GM19025 (cell line): ENCODE results near the gene IL17RD.

Experiments used
- ATAC-seq: cut with Tn5 transposase; IDR thresholded peaks from one replicate; pipeline ENCODE4 v1.9.1; 2021; ENCODE audit warnings: mild to moderate bottlenecking, low read depth, moderate library complexity; ENCODE audit not compliant: unreplicated experiment

The IL17RD gene

DNA sequence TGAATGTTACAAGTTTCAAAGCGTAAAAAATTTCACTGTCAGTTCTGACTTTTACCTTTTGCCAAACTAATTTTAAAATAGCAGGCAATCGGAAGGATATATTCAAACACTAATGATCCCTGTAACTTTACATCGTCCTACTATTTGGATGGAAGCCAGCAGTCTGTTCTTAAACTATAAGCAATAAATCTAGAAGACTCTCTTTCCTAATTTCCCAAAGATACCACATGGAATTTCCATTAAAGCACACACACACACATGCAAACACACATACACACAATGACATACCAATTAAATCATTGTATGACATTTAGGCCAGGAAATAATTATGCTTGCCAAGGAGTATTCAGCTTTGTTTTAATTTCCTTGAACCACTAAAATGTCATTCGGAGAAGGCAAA lies 32.0 kb downstream of the IL17RD start:
- ATAC-seq = no peak

DNA sequence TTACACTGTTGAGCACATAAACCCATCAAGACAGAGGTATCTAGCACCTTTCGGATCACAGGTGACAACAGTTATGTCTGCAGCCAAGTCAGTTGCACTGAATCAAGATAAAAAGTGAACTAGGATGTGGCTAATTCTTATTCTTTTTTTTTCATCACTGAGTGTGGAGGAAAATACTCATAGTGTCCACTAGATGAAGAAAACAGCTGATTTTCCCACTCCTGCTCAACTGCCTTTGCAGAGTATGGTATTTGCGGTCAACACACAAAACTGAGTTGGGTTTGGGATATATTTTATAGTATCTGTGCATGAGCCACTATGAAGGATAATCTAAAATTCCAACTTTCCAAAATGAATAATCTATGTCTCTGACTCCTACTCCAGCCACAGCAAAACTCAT lies 32.5 kb downstream of the IL17RD start:
- ATAC-seq = no peak

DNA sequence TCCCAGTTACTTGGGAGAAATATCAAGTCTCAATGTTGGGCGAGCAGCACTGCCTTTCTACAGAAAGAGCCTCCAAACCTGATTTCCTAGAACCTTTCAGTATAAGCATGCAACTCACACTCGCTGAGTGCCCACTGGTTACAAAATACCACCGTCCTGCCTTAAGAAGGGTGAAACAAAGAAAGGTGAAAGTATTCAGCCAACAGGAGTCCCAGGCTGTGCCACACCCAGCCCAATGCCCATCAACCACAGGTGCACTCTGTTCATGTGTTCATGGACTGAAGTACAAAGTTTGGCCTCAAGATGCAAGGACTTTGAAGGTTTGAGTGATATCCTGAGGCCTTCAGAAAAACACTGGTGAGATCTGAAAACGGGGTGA lies 34.0 kb downstream of the IL17RD start:
- no peak for ATAC-seq

DNA sequence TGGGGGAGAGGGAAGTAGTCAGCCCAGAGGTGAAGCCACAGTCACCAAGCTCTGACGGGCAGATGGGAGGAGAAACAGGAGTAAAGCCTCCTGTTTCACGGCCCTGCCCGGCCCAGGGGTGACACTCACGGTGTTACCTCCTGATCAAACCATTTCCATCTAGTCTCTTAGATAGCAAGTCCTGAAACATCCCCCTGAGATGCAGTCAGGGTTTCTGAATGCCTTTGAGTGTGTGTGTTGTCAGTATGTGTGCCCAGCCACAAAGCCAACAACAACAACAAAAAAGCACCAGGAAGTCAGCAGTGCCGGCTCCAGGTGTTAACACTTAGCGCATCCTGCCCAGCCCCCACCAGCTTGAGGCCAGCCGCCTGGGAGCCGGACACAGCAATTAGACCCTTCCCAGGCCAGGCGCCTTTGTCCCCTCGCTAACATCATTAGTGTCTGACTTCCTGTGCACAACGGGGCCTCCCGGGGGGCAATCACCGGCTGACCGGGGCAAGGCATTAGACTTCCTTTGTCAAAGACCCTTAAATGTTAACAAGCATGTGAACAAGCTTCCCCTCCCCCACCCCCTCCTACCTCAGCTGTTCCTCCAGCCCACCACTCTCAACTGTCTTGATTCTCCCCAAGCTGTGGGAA lies 34.5 kb downstream of the IL17RD start:
- ATAC-seq = no peak

DNA sequence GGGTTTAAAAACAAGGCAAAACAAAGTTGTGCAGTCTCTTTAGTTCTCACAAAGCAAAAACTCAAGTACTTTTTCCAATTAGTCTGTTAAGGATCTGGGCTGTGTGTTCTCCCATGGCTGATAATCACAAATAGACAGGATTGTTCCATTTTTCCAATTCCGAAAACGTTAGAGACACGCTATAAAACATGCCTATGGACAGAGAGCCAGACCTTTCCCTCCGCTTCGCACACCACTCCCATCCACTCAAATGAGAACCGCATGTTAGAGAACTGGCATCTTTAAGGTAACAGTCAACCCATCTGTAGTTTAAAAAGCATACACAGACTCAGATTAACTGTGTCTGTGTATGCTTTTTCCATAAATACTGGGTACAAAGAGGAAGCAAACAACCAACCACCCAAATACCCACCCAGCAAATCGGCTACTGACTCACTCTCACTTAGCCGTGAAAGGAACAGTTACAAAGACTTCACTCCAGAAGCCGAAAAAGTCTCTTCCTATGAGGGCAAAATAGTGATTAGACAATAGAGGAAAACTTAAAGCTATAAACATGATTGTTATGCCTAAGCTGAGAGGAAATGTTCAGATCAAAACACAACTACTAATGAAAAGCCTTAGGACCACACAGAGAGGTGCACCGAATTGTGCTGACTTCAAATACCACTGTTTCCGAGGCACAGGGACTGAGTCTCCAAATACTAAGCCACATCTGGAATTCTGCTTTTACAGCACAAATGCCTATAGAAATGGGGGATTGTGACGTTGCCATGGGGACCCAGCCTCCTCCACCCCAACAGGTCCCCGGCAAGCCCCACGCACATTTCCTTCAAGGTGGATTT lies 36.1 kb downstream of the IL17RD start:
- no peak for ATAC-seq

DNA sequence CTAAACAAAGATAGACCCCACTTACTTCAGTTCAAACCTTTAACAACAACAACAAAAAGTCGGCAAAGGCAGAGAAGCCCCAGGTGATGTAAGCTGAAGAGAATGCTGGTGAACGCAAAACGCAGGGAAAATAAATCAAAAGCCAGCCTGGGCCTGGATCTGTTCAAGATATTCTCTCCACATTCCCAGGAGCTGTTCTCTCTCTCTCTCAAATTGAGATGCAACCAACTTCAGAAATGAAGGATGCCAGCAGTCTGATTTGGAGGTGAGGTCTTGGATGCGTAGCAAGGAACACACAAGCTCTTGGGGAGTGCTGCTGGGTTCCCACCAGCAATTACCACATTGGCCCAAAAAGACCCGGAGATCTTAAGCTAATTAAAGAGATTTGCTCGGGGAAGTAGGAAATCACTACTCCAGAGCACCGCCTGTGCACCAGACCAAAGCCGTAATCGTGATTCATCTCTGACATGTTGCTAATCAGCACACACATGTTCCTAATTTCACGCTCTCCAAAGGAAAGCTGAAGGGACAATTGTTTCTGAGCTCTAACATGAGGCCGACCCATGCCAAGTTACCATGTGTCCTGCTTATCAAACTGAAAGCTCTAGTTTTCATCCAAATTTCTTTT lies 37.1 kb downstream of the IL17RD start:
- no peak for ATAC-seq

DNA sequence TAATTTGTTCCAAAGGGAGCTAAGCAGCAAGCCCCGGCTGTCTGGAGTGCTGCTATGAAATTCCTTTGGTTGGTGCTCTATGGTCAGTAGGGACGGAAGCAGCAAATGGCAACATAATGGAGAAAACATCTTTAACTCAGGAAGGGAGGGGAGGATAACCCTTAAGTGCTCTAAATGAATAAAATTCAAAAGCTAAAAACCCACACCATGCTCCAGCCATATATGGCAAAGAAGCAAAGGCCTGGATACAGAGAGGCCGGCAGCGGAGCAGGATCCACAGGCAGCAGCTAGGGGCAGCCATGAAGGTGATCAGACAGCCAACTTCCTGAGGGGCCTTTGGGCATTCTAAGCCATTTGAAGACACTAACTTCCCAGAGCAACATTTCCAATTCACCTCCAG lies 38.9 kb downstream of the IL17RD start:
- no peak for ATAC-seq

DNA sequence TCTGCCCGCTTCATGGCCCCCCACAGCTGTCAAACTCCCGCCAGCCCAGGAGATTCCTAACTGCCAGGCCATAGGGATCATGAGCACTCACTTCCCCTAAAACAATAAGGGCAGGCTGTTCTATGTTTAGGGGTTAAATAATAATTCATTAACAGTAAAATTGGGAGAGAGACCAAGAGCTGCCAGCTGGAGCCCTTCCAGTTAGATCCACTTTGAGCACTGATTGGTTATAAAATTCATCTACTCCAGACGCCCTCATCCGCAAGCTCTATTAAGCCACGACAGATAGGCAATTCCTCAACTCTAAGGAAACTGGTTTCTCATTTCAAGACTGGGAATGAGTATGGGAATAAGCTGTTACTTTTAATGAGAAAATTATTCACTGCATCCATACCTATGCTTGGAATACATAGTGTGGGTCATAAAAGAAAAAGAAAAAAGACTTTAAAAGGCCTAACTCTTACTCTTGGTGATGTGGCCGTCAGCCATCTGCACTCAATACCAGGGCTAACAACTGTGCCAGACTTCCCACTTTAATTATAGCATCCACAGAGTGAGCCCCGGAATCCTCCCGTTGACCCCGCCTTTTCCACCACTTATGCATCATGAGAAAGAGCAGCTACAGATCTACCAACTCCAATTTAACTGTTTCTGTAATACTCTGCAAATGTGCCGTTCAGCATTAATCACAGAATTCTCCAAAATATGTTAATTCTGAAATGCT lies 44.5 kb downstream of the IL17RD start:
- ATAC-seq = no peak

DNA sequence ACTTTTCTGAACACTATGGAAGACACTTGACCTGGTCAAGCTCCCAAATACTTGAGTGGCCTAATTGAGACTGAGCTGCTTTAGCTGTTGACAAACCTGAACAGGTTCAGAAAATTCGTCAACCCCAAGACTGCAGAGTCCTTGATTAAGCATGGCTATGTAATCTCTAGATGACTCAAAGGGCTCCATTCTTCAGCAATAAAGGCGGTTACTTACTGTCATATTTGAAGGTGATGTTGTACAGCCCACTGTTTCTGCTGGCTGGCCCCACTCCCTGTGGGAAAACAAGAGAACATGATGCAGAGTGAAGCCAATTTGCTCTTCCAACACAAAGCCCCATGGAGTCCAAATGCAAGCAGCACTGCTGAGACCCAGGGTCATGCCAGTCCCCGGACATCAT lies 45.1 kb downstream of the IL17RD start:
- ATAC-seq = no peak

DNA sequence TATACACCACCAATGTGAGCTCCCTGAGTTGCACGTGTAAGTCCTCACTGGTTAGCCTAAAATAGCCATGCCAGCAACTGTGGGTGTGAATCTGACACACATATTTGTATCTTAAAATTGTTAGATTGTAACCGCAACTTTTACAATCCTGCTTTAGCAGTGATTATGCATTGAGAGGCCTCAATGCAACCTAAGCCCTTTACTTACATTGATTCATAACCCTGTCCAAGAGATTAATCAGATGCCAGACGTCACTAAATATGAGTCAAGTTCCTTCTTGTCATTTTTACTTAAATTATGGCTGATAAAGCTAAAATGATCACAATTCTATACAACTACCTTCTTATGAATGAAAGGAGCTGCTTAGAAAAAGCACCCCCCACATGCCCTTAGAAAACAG lies 46.9 kb downstream of the IL17RD start:
- ATAC-seq = no peak

DNA sequence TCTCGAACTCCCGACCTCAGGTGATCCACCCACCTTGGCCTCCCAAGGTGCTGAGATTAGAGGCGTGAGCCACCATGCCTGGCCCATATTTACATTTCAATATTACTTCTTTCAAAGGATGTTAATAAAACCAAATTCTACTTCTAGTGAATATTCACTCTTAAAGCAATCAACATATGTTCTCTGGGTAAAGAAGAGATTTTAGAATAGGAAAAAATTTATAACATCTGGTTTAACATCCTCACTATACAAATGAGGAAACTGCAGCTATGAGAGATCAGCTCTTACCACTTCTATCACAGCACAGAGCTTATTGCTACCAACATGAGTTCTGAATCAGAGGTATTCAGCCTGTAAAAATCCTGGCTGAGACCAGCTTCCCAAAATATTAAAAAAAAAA lies 48.7 kb downstream of the IL17RD start:
- no peak for ATAC-seq

DNA sequence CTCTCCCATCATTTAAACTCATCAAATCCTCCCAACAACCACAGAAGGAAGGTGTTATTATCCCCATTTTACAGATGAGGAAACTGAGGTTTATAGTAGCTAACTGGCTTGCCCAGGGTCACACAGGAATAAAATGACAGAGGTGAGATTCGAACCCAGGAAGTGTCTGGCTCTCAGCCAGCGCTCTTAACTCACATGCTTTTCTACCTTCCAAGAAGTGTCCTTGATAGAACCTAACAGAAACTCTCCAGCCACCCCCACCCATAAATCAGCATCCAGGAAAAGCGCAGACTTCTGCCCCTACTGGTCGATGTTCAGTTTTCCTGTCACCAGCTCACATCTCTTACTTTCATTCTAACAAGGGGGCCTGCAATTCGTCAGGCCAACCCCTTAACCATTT lies 52.9 kb downstream of the IL17RD start:
- ATAC-seq = no peak

DNA sequence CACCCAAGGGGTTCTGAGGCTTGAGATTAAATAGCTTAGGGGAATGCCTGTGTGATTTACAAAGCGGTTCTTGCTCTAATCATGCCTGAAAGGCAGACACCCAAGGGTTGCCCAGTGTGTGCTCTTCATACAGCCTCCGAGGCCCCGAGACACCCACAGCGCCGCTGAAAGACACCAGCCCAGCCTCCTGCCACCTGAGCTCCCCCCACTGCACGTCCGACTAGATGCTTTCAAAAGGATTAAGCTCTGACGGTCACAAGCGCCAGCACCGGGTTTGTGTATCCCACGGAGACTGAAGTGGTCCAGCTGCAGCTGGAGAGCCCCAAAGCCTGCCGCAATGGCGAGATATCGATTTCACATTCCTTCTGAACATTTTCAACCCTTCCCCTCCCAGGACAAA lies 54.4 kb downstream of the IL17RD start:
- ATAC-seq = no peak

DNA sequence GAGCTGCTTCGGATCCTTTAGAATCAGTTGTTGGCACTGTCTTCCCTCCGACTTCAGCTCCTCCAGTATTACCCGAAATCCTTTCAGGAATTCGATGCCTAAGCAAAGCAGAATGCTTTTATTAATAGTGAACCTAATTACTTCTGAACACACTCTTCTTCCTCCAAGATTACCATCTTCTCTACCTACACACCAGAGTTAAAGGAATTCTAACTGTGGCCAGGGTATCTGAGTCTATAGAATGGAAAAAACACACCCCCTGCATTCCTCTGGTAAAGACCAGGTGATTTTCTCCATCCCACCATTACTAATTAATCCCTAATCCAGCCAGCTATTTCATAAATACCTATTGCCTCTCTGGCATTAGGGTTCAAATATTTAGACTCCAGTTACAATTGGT lies 54.9 kb downstream of the IL17RD start:
- ATAC-seq = no peak

DNA sequence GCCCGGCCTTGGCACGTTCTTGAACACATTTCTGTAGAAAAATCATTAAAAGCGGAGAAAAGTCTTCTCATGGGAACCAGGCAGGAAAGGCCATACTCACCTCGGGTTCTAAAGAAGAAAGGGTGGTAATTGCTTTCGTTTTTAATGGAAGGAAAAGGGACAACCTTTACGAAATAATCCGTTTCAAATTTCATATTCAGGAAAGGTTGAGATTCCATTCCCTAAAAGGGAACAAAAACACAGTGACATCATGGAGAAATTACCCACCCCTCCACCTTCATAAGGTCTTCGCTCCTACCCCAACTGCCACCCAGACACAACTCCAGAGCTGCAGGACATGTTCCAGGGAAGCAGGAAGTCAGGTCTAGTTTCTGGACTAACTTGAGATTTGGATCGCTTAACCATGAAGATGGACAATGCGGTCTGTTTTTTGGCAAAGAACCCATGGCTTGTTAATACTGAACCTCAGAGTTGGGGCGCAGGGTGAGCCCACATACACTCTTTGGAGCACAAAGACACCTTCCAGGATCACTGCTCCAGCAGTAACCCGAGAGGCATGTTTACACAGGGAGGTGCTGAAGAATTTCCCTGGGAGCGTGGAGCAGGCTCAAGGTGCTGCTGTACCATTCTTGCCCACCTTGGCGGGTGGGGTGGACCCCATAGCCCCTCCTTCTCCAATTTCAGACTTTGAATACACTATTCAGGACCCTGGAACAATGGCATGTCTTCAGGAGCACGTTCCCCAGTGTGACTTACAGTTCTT lies 55.5 kb downstream of the IL17RD start:
- no peak for ATAC-seq

DNA sequence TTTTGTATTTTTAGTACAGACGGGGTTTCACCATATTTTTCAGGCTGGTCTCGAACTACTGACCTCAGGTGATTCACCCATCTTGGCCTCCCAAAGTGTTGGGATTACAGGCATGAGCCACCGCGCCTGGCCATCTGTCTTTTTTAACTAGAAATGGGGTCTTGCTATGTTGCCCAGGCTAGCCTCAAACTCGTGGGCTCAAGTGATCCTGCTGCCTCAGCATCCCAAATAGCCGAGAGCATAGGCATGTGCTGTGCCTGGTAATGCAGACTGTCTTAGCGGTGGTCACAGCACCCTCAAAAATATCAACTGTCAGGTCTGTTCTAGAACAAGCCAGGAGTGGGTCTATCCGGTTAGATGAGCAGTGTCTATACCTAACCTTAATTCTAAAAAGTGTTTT lies 56.5 kb downstream of the IL17RD start:
- ATAC-seq = no peak

DNA sequence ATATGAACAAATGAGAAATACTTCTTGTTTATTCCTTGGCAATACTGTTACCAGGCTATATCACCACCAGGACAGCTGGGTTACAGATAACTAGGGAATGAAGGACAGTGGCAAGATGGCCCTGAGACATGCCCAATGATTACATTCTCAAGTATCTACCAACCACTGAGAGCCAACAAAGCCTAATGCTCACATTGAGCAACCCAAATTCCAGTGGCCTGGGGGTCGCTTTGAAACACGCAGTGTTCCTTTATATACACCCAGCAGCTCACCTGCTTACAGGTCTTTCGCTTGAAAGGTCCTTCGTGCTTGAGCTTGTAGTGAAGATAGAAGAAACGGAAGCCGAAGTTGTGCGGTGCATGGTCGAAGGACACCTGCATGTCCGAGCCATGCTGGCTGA lies 59.6 kb downstream of the IL17RD start:
- ATAC-seq = no peak

DNA sequence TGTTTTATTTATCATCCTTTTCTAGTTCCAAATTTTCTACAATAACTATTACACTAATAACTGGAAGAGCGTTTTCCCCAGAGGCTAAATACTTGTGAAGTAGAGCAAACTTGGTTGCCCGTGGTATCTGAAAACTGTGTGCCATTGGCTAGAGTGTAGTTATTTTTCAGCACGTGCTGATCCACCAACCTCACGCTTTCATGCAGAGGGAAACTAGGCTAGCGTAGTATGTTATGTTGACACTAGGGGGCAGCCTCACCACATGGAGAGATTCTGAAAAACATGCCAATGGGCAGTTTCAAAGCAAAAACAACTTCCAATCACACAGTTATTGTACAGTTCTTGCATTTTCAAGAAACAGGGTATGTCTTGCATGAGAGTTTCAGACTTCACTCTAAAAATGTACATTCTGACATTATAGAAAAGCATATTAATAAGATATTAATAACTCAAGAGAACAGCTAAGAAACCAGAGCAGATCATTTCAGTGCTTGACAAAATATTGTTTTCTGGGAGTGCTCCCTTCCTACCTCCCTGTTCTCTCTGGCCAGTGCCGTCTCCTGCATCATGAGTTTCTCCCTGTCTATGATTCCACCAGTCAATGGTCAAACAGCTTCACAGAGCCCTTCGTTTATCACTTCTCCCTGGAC lies 65.0 kb downstream of the IL17RD start:
- no peak for ATAC-seq

DNA sequence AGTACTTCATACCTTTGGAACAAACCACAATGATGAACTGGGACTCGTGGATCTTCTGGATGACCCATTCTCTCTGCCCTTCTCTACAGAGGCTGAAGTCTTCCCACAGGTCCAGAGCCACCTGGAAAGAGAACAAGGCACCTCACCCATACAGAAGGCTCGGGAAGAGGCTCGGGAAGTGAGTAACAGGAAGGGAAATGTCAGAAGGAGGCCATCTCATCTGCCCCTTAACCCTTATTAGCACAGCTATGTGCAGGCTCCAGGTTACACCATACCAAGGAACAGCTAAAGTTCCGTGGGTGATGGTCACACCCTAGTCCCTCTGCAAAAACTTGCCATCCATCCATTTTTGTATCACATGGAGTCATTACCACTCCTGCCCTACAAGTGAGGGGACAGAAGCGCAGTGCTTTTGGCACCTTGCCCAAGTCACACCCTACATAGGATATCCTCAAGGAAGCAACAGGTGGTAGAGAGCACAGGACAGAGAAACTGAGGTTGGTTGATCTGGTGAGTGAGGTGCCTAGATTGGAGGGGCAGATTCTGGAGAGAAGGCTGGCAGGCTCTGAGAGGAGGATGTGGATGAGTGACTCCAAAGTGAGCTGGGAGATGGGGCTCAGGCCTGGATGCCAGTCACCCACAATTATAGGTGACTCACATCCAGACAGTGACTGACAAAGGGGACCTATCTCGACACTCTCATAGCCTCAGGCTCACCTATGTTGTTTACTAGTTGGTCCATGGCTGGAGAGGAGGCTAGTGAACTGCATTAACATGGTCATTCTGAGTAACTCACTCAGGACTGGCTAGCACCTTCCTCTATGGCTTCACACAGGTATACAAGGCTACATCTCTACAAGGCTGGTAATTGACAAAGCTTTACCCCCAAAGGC lies 66.5 kb downstream of the IL17RD start:
- ATAC-seq = no peak
